HG03457 (cell line): Measurements from ENCODE around the gene FOXD4.
"Not testable (repeated sequence)": the region's sequence is repeated elsewhere in the genome, so short reads cannot be mapped to it uniquely, and the experiment has no call there.

ENCODE experiments used
- ATAC-seq: cut with Tn5 transposase; IDR thresholded peaks from one replicate; pipeline ENCODE4 v1.9.1; 2021; ENCODE audit warnings: moderate number of reproducible peaks; ENCODE audit not compliant: unreplicated experiment

The FOXD4 gene

GRCh38 chr9:94323-94722 lies 23.9 kb downstream of the FOXD4 start:
- ATAC-seq = not testable (repeated sequence)

GRCh38 chr9:93909-94308 lies 24.3 kb downstream of the FOXD4 start:
- ATAC-seq = not testable (repeated sequence)

GRCh38 chr9:90851-91250 lies 27.4 kb downstream of the FOXD4 start:
- ATAC-seq = not testable (repeated sequence)

- ATAC-seq = not testable (repeated sequence)
Observed at GRCh38 chr9:88396-89037, 29.7 kb downstream of the FOXD4 start.

GRCh38 chr9:87860-88259 lies 30.4 kb downstream of the FOXD4 start:
- ATAC-seq = not testable (repeated sequence)

- ATAC-seq = not testable (repeated sequence)
Observed at GRCh38 chr9:87105-87504, 31.1 kb downstream of the FOXD4 start.

- not testable (repeated sequence) for ATAC-seq
Observed at GRCh38 chr9:86697-87096, 31.5 kb downstream of the FOXD4 start.

- not testable (repeated sequence) for ATAC-seq
Observed at GRCh38 chr9:82932-83689, 35.1 kb downstream of the FOXD4 start.

- not testable (repeated sequence) for ATAC-seq
Observed at GRCh38 chr9:78333-78732, 39.9 kb downstream of the FOXD4 start.

- ATAC-seq = not testable (repeated sequence)
Observed at GRCh38 chr9:76389-76788, 41.8 kb downstream of the FOXD4 start.

- not testable (repeated sequence) for ATAC-seq
Observed at GRCh38 chr9:73900-74525, 44.2 kb downstream of the FOXD4 start.

- ATAC-seq = not testable (repeated sequence)
Observed at GRCh38 chr9:73076-73899, 44.9 kb downstream of the FOXD4 start.
